ENCODE data around the gene SNRPA1. TPM values are rescaled to one million over a fixed set of nuclear protein-coding genes. Genes with fewer than 3 reads are reported as not detected.
"Not testable (repeated sequence)": the region's sequence is repeated elsewhere in the genome, so short reads cannot be mapped to it uniquely, and the experiment has no call there.

The SNRPA1 gene
- total RNA-seq, 1 experiment from 2014 or later: 32.6 TPM

- no peak for DNase-seq (ENCODE audit: low read depth)
These were observed 636 bp upstream of the SNRPA1 start for GRCh38 chr15:101295607-101296161.

GRCh38 chr15:101293122-101293521 is 1.9 kb downstream of the SNRPA1 start:
- DNase-seq (ENCODE audit: low read depth): no peak

GRCh38 chr15:101288905-101289513 is 6.0 kb downstream of the SNRPA1 start:
- peak; percentile 46 for DNase-seq (ENCODE audit: low read depth)

GRCh38 chr15:101287342-101287741 is 7.7 kb downstream of the SNRPA1 start:
- DNase-seq (ENCODE audit: low read depth): not testable (repeated sequence)

- no peak for DNase-seq (ENCODE audit: low read depth)
These were observed 8.5 kb downstream of the SNRPA1 start for GRCh38 chr15:101286471-101287114.

GRCh38 chr15:101283931-101284330 is 11.1 kb downstream of the SNRPA1 start:
- no peak for DNase-seq (ENCODE audit: low read depth)

- no peak for DNase-seq (ENCODE audit: low read depth)
These were observed 15.0 kb downstream of the SNRPA1 start for GRCh38 chr15:101280007-101280406.

- no peak for DNase-seq (ENCODE audit: low read depth)
These were observed 17.0 kb downstream of the SNRPA1 start for GRCh38 chr15:101277943-101278564.

- DNase-seq (ENCODE audit: low read depth): peak; percentile 83
These were observed 17.8 kb downstream of the SNRPA1 start, which contains the start of gene SELENOS for GRCh38 chr15:101277038-101277822. Gene SELENOS (minus strand): TSS chr15:101277485. CDS start chr15:101277417, 68 bp downstream.

- peak; percentile 21 for DNase-seq (ENCODE audit: low read depth)
These were observed 18.5 kb downstream of the SNRPA1 start for GRCh38 chr15:101276501-101277037.

- DNase-seq (ENCODE audit: low read depth): no peak
These were observed 20.0 kb downstream of the SNRPA1 start for GRCh38 chr15:101275018-101275417.

- DNase-seq (ENCODE audit: low read depth): no peak
These were observed 21.5 kb downstream of the SNRPA1 start for GRCh38 chr15:101273534-101273933.

GRCh38 chr15:101272584-101272983 is 22.5 kb downstream of the SNRPA1 start:
- no peak for DNase-seq (ENCODE audit: low read depth)

GRCh38 chr15:101269479-101270223 is 25.4 kb downstream of the SNRPA1 start:
- DNase-seq (ENCODE audit: low read depth): peak; percentile 31

- peak; percentile 92 for DNase-seq (ENCODE audit: low read depth)
These were observed 27.5 kb downstream of the SNRPA1 start for GRCh38 chr15:101267320-101268104.

GRCh38 chr15:101266787-101267186 is 28.3 kb downstream of the SNRPA1 start:
- DNase-seq (ENCODE audit: low read depth): no peak

- DNase-seq (ENCODE audit: low read depth): peak; percentile 70
These were observed 29.0 kb downstream of the SNRPA1 start for GRCh38 chr15:101266034-101266433.

- DNase-seq (ENCODE audit: low read depth): no peak
These were observed 30.0 kb downstream of the SNRPA1 start for GRCh38 chr15:101264911-101265641.

GRCh38 chr15:101264011-101264410 is 31.0 kb downstream of the SNRPA1 start:
- DNase-seq (ENCODE audit: low read depth): peak; percentile 45

Measured in M059J (cell line).